ENCODE measurements around the gene PRSS23. TPM values are rescaled to one million over a fixed set of nuclear protein-coding genes. Genes with fewer than 3 reads are reported as not detected.

PRSS23 gene
- total and polyA plus RNA-seq, 2 donors (not counting 3 experiments of a cell fraction or from before 2014, with no cell fraction given) = 146 to 278 TPM

GRCh38 chr11:86803136-86804045, 3.0 kb downstream of the PRSS23 start:
- no peaks in the 10 kb centered on the region for H3K9me1 ChIP-seq (replicated peaks; ENCODE audit: control insufficient read depth, extremely low read depth, insufficient read depth, low read length)
- intact Hi-C loops (cut with micrococcal nuclease) (loop anchor here (1.0 to 5.0 kb wide), 7 partner anchors 13 to 343 kb away; no protein-coding TSS in a partner anchor), dilution Hi-C loops (cut with MboI; ENCODE audit: extremely low pct_ligation_motif_present, low sequenced_read_pairs) (no loop called here)
- H3K4me1 ChIP-seq (ENCODE audit: control insufficient read depth, extremely low read depth, insufficient read depth, low read length) = peaks cover 63% of the 10 kb centered on the region
- TF ChIP-seq POLR2AphosphoS5 (IDR thresholded peaks at IDR 0.05; ENCODE audit: insufficient read depth, low read depth, low read length) = peak; percentile 88
- TF ChIP-seq GATA2 (IDR thresholded peaks at IDR 0.05; ENCODE audit: insufficient read depth, insufficient read length, low read depth, low read length) = peak; percentile 87
- peak; percentile 76 for TF ChIP-seq JUN (IDR thresholded peaks at IDR 0.05; ENCODE audit: borderline replicate concordance, insufficient read depth, insufficient read length, low read depth)
- TF ChIP-seq EZH2 (IDR thresholded peaks at IDR 0.05; ENCODE audit: borderline replicate concordance, low read depth, low read length, severe bottlenecking) = no peak
- TF ChIP-seq, protein P1, sequence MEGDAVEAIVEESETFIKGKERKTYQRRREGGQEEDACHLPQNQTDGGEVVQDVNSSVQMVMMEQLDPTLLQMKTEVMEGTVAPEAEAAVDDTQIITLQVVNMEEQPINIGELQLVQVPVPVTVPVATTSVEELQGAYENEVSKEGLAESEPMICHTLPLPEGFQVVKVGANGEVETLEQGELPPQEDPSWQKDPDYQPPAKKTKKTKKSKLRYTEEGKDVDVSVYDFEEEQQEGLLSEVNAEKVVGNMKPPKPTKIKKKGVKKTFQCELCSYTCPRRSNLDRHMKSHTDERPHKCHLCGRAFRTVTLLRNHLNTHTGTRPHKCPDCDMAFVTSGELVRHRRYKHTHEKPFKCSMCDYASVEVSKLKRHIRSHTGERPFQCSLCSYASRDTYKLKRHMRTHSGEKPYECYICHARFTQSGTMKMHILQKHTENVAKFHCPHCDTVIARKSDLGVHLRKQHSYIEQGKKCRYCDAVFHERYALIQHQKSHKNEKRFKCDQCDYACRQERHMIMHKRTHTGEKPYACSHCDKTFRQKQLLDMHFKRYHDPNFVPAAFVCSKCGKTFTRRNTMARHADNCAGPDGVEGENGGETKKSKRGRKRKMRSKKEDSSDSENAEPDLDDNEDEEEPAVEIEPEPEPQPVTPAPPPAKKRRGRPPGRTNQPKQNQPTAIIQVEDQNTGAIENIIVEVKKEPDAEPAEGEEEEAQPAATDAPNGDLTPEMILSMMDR (IDR thresholded peaks at IDR 0.05; ENCODE audit: extremely low read depth in 1 of 2, insufficient read depth in 1 of 2, low read depth in 1 of 2, low read length in 2 of 2) = no peak
- peak; percentile 75 for TF ChIP-seq POLR2A (IDR thresholded peaks at IDR 0.05; ENCODE audit: low read depth, low read length)
- TF ChIP-seq, protein P2, sequence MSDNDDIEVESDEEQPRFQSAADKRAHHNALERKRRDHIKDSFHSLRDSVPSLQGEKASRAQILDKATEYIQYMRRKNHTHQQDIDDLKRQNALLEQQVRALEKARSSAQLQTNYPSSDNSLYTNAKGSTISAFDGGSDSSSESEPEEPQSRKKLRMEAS (IDR thresholded peaks at IDR 0.05; ENCODE audit: insufficient read depth, insufficient read length) = no peak
- no peak for TF ChIP-seq MYC (IDR thresholded peaks at IDR 0.05; ENCODE audit: low read depth, low read length)
- TF ChIP-seq FOS (IDR thresholded peaks at IDR 0.05; ENCODE audit: borderline replicate concordance, insufficient read depth, low read length) = peak; percentile 82
- H3K79me2 ChIP-seq (ENCODE audit: control insufficient read depth, insufficient read depth, low read length) = peaks cover 85% of the 10 kb centered on the region
- H3K4me3 ChIP-seq (replicated peaks in 1 of 3; ENCODE audit: insufficient read depth in 1 of 3, low read depth in 1 of 3, low read length in 3 of 3) = peak overlapping the region in 2 of 3 experiments; percentile 95 to 96
- no peak overlapping the region for H2AFZ ChIP-seq (ENCODE audit: low read depth, low read length)
- H4K20me1 ChIP-seq (replicated peaks; ENCODE audit: control insufficient read depth, extremely low read depth, insufficient read depth, low read length) = no peaks in the 10 kb centered on the region
- no peaks in the 10 kb centered on the region for H3K27me3 ChIP-seq (ENCODE audit: control insufficient read depth in 2 of 2, insufficient read depth in 2 of 2, low read length in 2 of 2)
- H3K27ac ChIP-seq (ENCODE audit: insufficient read depth, low read depth, low read length) = peak overlapping the region; percentile 96
- FAIRE-seq (peak; percentile 88), DNase-seq (ENCODE audit: low read depth, low spot score) (peak; percentile 90)
- H3K9me3 ChIP-seq (replicated peaks; ENCODE audit: control insufficient read depth, insufficient read depth, low read length) = no peaks in the 10 kb centered on the region
- CTCF ChIA-PET = interaction anchor here (0.7 to 6.1 kb wide), 12 partner anchors 24 to 354 kb away, joined by 3 to 40 read pairs (median 4); partner anchors contain the start of gene ME3
- peak overlapping the region; percentile 100 for H3K4me2 ChIP-seq (ENCODE audit: insufficient read depth, low read length)
- POLR2A ChIA-PET = interaction anchor here (0.7 to 1.1 kb wide), 2 partner anchors 344 to 531 kb away, joined by 3 read pairs; no protein-coding TSS in a partner anchor
- H3K9ac ChIP-seq (replicated peaks; ENCODE audit: extremely low read depth, insufficient read depth, low read length) = peak overlapping the region; percentile 97
- BruUV-seq (replicated peaks) = TSS peak; percentile 72
- peaks cover 8 to 12% of the 10 kb centered on the region in 2 experiments for H3K36me3 ChIP-seq (ENCODE audit: control insufficient read depth in 2 of 2, extremely low read depth in 1 of 2, insufficient read depth in 2 of 2, low read length in 2 of 2)

All from endothelial cell of umbilical vein (primary cell).